ENCODE results near the gene PCDH1.

GRCh38 chr5:141832131-141832530 is 46.1 kb downstream of the PCDH1 start:
- no peak for TF ChIP-seq EZH2 (IDR thresholded peaks at IDR 0.05; ENCODE audit: insufficient read depth, low read length)
- TF ChIP-seq CTCF (IDR thresholded peaks at IDR 0.05; ENCODE audit: insufficient read depth, low read depth, low read length), result no peak

Measured in astrocyte (in vitro differentiated cells and primary cell).